ENCODE data around the gene SLN.
"Not testable (repeated sequence)": the region's sequence is repeated elsewhere in the genome, so short reads cannot be mapped to it uniquely, and the experiment has no call there.

The SLN gene

GRCh38 chr11:107711861-107712755 lies at the start of gene SLN:
TSS of gene SLN (minus strand) at chr11:107712056.
- TF ChIP-seq CTCF (IDR thresholded peaks at IDR 0.05), result no peak
- Histone ChIP-seq H3K4me3 (no peak within 1 kb of the TSS), H3K27ac (no peak within 1 kb of the TSS)
- no peak for DNase-seq (ENCODE audit: low spot score)

- H3K27ac ChIP-seq; H3K4me3 ChIP-seq; DNase-seq (ENCODE audit: low spot score): not testable (repeated sequence)
These were observed 47.0 kb upstream of the SLN start for GRCh38 chr11:107758719-107759355.

- no peak for DNase-seq (ENCODE audit: low spot score)
These were observed 45.8 kb upstream of the SLN start for GRCh38 chr11:107757661-107758060.

DNA sequence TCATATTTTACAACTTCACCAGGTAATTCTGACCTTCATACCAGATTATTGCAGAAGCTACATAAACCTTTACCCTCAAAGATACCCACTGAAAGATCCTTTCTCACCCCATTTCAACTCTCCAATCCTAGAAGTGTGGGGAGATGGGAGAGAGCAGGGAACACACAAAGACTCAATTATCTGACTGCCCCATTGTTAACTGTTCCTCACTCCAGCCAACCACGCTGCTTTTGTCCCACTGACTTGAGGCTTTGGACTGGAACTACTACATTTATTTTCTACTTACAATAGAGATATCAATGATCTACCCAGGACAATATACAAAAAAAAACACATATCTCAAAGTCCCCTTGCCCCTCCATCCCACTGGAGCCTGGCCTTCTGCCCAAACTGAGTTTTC lies 44.7 kb upstream of the SLN start:
- TF ChIP-seq CTCF (IDR thresholded peaks at IDR 0.05), result no peak
- DNase-seq (ENCODE audit: low spot score), result no peak
- H3K27ac ChIP-seq, result no peak overlapping the region
- no peak overlapping the region for H3K4me3 ChIP-seq

More at GRCh38 chr11:107757661-107758060, 45.8 kb upstream of the SLN start:
- no peak overlapping the region for H3K4me3 ChIP-seq
- no peak for TF ChIP-seq CTCF (IDR thresholded peaks at IDR 0.05)
- H3K27ac ChIP-seq, result no peak overlapping the region

GRCh38 chr11:107752949-107753822 lies 41.3 kb upstream of the SLN start:
- Histone ChIP-seq H3K27ac (no peak overlapping the region), H3K4me3 (no peak overlapping the region)
- TF ChIP-seq CTCF (IDR thresholded peaks at IDR 0.05), result no peak
- no peak for DNase-seq (ENCODE audit: low spot score)

GRCh38 chr11:107752508-107752907 lies 40.7 kb upstream of the SLN start:
- Histone ChIP-seq H3K4me3 (no peak overlapping the region), H3K27ac (no peak overlapping the region)

More at GRCh38 chr11:107752508-107752907, 40.7 kb upstream of the SLN start:
- DNase-seq (ENCODE audit: low spot score), result no peak
- TF ChIP-seq CTCF (IDR thresholded peaks at IDR 0.05), result no peak
